ENCODE data around the gene COCH.
"Not testable (repeated sequence)": the region's sequence is repeated elsewhere in the genome, so short reads cannot be mapped to it uniquely, and the experiment has no call there.

The COCH gene

DNA sequence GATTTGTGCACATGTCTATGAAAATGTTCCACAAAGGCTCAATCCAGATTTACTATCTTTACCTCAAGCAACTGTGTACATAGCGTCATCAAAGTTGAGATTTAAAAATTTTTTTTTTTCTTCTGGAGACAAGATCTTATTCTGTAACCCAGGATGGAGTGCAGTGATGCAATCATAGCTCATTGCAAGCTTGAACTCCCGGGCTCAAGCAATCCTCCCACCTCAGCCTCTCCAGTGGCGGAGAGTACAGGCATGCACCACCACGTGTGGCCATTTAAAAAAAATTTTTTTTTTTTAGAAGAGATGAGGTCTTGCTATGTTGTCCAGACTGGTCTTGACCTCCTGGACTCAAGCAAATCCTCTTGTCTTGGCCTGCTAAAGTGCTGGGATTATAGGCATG, 2.3 kb downstream of the COCH start:
- no peak for DNase-seq

DNA sequence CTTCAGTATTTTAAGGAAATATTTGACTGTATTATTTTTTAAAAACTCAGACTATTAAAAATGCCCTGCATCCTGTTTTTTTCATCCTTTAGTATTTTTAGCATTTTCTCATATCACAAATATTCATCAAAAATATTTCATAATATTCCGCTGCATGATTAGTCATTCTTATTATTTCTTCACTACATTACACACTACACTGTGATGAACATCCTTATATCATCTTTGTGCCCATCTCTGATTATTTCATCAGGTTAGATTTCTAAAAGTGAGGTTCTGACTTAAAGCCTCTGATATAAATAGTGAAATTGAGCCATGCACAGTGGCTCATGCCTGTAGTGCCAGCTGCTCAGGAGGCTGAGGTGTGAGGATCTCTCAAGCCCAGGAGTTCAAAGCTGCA, 8.1 kb downstream of the COCH start:
- DNase-seq, result no peak

DNA sequence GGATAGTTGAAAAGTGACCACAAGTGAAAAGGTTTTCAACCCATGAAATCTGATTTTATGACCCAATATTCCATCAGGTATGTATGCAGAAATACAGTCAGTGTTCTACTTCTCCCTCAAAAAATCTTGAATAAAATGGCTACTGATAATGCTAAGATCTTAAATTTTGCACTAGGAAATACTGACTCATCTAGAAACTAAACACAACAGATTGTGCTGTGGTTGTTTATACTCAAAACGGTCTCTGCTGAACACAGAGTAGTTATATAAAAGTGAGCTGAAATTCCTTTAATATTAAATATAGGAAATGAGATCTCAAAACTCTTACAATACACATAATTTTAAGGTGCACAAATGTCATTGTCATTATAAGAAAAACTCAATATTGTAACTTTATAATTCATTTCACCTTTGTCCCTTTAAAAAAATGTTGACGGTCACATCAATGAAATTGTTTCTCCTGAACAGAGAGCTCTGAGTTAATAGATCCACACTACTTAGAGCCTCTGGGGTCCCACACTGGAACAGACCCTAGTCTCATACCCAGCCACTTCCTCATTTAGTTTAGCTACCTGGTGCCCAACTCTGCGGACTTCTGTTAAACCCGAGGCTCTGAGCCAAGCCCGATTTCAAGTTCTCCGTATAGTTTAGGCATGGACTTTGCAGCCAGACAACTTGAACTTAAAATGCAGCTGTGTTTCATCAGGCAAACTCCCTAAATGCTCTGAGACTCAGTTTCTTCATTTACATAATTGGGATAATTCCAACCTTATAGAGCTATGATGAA, 9.3 kb downstream of the COCH start:
- no peak for DNase-seq

DNA sequence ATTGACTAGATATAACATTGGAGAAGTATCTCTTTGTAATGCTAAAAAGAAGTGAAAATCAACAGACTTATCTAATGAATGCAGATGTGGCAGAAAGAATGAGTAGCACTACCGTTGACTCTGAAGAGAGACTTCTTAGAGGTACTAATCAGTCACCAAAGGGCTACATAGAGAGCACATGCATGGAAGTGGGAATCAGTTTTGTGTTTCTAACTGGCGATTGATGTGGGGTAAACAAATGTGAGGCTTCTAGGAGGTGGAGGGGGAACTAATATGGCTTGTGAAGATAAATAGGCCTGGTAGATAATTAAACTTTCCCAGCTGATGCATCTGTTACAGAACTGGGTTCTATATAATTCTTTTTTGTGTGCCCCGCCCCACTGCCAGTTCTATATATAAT, 10.5 kb downstream of the COCH start:
- DNase-seq, result no peak

DNA sequence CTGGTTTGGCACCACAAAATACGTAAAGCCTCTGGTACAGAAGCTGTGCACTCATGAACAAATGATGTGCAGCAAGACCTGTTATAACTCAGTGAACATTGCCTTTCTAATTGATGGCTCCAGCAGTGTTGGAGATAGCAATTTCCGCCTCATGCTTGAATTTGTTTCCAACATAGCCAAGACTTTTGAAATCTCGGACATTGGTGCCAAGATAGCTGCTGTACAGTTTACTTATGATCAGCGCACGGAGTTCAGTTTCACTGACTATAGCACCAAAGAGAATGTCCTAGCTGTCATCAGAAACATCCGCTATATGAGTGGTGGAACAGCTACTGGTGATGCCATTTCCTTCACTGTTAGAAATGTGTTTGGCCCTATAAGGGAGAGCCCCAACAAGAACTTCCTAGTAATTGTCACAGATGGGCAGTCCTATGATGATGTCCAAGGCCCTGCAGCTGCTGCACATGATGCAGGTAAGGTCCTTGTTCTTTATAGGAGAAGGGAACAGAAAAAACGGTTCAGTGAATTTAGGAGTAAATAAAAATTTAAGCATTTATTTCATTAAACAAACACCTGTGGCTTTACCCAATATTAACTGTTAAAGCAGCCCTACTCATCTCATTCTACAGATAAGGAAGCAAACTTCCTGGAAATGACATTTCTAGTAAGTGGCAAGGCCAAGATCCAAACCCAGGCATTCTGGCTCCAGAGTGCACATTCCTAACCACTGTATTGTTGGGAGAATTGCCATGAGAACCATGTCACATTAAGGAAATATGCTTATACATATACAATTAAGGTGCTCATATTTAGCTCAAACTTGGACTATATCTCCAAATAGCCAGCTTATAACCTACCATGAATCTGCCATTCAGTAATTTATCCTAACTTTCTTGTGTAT, 11.7 kb downstream of the COCH start:
- DNase-seq, result no peak

DNA sequence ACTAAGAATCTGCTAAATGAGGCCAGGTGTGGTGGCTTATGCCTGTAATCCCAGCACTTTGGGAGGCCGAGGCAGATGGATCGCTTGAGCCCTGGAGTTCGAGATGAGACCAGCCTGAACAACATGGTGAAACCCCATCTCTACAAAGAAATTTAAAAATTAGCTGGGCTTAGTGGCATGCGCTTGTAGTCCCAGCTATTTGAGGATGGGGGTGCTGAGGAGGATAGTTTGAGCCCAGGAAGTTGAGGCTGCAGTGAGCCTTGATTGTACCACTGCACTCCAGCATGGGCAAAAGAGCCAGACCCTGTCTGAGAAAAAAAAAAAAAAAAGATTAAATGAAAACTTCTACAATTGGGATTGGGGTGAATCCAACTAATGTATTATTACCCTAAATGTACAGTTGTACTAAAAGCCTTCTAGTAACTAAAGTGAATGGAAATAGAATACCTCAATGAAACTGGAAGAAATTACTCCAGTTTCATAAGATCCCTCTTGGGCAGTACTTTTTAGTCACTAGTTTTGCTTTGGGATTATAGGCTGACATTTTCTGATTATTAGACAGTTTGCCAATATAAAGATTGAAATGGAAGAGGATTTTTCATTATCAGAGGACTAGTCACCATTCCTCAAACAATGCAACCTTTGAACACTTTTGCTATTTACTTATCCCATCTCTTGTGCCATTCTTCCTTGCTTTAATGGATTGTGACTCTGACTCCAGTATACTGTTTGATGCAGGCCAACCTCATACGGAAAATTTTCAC, 14.3 kb downstream of the COCH start:
- DNase-seq, result no peak

DNA sequence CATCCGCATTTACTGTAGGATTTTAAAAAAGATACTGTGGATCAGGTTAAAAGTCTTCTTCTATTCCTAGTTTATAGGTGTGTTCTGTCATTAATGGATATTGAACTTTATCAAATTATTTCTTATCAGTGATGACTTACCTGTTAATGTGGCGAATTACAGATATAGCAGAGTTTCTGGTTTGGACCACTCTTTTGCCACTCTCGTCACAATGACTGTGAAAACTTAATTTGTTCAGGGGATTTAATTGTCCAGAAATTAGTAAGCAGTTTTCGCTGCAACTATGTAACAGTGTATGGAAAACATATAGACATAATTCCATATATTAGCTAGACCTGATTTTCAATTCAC, 14.9 kb downstream of the COCH start:
- no peak for DNase-seq

DNA sequence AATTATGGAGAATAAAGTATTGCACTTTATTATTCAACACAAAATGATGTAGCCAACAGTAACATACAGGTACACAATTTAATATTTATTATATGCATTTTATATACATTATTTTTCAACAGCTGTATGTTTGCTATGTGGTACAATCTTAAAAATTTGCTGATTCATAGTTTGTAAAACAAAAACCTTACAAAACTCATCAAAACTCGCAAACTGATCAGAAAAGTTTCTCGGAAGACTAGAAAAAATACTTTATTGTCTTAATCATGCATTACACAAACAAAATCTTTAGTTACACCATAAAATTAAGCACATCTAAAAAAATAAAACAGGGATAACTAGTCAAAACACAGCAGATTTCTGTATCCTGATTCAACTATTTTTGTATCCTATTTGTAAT, 19.5 kb downstream of the COCH start:
- DNase-seq, result no peak

DNA sequence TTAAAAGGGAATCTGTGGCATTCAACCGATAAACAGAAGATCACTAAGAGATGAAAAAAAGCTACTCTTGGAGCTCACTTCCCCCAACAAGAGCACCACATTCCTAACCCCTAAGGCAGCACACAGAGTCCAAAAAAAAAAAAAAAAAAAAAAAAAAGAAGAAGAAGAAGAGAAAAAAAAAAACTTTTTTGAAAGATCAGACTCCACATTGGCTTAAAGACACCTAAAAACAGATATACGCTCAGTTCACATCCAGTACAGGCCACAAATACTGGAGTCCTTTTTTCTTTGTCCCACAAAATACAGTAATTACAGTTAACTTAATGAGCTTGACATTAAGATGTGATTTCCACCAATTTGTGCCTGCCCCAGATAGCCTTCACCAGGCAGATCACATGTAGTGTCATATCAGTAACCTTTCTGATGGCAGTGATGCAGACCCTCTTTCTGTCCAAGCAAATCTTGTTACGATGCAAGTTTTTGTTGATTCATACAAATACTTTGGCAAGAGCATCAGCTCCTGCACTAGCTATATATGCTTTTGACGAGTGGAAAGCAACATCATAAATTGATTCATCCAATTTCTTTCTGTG, 20.7 kb downstream of the COCH start:
- no peak for DNase-seq

DNA sequence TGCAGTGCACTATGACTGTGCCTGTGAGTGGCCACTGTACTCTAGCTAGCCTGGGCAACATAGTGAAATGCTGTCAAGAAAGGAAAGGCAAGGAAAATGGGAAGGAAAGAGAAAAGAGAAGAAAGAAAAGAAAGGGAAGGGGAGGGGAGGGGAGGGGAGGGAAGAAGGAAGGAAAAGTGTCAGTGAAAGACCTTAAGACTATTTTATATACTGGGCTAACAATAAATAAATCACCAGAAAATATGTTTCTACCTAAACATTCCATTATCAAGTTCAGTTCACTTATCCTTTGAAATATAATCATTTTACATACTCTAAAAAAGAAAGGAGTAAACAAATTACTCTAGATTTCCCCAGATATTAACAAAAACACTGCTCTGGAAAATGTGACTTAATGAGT, 22.1 kb downstream of the COCH start:
- no peak for DNase-seq

DNA sequence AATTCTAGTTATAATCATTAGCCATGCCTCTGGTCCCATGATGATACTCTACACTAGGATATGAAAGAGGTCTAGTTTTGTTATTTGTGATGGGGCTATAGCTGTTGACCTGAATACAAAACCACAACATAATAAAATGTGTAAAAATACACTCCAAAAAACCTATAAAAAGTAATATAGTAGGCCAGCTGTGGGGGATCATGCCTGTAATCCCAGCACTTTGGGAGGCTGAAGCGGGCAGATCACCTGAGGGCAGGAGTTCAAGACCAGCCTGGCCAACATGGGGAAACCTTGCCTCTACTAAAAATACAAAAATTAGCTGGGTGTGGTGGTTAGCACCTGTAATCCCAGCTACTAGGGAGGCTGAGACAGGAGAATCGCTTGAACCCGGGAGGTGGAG, 22.8 kb downstream of the COCH start:
- not testable (repeated sequence) for DNase-seq

DNA sequence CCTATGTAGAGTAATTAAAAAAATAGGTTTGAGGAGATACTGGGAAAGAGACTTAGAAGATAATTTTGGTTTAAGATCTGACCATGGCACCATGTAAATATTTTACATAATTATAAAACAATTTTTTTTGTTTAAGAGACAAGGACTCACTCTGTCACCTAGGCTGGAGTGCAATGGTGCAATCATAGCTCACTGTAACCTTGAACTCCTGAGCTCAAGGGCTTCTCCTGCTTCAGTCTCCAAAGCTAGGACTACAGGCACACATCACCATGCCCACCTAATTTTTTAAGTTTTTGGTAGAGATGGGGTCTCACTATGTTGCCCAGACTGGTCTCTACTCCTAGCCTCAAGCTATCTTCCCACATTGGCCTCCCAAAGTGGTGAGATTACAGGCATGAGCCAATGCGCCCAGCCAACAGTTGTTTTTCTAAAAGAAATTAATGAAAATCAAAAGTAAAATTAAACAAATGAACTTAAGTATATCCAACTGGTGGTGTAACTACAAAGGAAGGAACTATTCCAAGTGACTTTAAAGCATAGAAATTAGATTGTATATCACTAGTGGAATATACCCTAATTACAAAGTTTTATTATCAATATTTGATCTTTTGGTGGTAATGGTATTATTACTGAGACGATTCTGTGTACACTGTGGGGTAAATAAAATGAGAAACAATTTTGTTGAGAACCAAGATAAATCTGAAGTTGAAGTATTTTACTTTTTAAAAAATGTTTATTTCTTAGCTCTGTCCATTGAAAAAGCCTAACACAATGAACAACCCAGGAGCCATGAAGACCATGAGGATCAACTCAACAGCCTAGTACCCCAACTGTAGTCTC, 29.1 kb downstream of the COCH start:
- DNase-seq, result no peak

DNA sequence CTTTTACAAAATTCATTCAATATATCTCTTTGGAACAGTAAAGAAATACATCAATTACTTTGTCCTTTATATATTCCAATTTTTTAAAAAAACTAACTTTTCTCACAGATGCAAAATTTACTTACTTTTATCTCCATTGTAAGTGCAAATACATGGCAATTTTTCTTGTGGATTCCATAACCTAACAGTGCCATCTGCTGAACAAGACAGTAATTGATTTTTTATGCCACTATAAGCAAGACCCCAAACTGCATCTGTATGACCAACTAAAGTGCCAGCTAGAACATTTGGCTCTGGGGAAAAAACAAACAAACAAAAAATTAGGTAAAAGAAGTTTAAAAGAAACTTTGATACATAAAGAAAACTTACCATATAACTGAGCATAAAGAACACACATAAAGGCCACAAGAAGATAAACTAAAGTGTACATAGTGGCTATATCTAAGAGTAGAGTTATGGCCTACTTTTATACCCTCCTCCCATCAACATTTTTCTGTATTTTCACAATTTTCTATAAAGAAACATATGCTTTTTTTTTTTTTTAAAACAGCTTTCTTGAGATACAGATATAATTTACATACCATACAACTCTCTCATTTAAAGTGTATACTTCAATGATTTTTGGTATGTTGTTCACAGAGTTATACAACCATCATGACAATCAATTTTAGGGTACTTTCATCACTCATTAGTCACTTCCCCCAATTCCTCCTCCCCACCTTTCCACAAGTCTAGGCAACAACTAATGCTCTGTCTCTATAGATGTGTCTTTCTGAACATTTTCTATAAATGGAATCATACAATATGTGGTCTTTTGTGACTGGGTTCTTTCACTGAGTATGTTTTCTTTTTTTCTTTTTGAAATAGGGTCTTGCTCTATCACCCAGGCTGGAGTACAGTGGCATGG, 32.6 kb downstream of the COCH start:
- DNase-seq, result no peak

DNA sequence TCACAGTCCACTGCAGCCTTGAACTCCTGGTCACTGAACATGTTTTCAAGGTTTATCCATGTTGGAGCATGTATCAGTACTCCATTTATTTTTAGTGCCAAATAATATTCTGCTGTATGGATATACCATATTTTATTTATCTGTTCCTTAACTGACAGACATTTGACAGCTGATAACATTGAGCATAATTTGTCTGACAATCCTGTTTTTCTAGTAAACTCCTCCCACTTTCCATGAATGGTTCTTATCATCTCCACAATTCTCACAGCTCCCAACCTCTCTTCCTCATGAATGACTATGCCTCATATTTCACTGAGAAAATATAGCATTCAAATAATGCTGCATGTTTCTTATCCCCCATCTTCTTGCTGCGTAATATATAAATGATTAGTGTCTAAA, 33.3 kb downstream of the COCH start:
- DNase-seq, result no peak

DNA sequence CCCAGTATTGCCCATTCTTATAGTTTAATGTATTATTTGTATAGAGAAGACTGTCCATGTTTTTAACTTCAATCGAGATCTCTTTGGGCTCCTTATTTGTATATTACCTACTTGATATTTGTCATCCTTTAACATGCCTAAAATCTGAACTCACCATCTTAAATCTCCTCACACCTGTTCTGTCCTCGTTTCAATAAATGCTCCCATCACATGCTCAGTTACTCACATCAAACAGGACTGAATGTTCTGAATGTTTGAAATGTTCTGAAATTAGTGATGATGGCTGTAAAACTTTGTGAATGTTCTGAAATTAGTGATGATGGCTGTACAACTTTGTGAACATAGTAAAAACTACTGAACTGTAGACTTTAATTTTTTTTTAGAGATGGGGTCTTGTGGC, 34.5 kb downstream of the COCH start:
- DNase-seq, result no peak

DNA sequence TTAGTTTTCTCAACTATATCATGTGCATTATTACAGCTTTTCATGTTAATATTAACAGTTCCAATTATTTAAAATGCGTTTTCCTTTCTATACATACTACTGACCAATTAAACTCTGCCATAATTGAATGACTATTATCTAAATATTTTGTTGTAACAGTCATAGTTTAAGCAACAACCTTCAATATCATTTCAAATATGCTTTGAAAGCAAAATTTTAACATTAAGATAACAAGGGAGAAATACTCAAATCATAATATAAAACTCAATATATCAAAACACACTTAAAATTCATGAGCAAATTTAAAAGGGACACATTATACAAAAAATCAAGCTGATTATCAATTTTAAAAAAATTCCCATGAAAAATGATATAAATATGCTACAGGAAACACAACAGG, 40.5 kb downstream of the COCH start:
- no peak for DNase-seq

DNA sequence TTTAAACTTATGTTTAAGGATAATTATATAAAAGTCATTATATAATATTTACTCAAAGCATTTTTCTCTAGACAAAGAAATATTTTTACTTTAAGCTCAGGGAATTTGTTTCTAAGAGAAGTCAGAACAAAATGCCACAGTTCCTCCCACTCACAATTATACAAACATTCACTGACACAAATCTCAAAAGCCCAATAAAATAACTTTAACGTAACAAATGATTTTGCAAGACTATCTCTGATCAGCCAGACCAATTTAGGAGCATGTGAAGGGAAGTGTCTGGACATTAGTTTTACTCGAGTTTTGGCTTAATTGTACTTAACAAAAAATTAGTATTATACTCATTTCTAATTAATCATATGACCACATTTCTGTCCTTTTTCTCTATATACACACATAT, 41.2 kb downstream of the COCH start:
- no peak for DNase-seq

DNA sequence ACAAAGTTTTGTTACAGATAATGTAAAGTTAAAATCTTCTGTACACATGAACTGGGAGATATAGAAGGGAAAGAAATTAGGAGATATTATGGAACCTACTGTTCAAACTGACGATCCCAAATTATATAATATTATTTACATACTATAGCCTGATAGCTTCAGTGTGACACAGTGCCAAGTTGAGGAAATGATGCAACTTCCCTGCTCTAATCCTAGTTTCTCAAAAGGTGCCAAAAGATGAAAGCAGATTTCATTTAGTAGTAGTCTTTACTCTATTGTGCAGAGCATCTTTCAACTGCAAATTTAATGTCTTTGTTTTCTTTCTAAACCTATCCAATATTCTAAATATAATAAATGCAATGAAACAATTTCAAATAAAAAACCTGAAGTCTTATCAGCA, 46.9 kb downstream of the COCH start:
- no peak for DNase-seq

DNA sequence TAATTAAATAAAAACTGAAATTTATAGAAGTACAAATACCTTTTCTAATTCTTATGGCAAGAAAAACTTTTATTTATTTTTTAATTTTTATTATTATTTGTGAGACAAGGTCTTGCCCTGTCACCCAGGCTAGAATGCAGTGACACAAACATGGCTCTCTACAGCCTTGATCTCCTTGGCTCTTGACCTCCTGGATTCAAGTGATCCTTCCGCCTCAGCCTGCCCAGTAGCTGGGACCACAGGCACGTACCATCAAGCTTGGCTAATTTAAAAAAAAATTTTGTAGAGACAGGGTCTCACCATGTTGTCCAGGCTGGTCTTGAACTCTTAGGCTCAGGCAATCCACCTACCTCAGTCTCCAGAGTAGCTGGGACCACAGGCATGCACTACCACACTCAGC, 47.4 kb downstream of the COCH start:
- no peak for DNase-seq

DNA sequence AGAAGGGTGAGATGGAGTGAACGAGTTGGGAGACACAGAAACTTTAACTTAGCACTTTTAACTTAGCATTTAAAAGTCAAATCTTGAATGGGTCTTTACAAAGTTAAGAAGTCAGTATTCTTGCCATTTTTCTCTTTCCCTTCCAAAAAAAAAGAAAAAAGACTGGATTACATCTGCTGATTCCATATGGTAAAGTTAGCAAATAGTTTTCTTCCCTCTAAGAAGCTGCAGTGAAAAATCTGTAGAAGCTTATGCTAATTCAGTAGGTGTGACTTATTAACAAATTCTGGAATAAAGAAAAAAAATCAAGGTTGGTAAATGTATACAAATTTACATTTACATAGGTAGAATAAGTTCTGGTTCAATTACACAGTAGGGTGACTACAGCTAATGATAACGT, 50.9 kb downstream of the COCH start:
- DNase-seq, result no peak

DNA sequence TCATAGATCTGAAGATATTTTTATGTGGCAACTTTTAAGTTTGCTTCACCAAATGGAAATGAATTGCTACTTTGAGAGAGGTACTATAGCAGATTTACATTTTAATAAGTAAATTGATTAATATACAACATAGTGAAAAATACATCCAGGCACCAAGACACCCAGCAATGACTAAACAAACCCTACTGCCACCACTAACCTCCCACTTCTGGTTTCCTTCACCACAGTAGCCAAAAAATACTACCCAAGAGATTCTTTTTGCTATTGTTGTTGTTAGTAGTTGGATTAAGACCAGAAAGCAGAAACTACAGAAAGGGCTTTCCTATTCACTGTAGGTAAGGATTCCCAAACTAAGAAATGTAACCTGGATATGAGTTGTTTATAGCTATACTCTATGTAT, 54.1 kb downstream of the COCH start:
- DNase-seq, result no peak
